HL-60 (cell line): ENCODE data around the gene POLR1G.
A peak's percentile ranks its signal among the peaks of the same experiment; 100 is the strongest.

Experiments
- DNase-seq, 2 experiments: peaks; one replicate each; pipeline ENCODE4 v3.0.0-alpha.2; 2010 to 2020; ENCODE audit warnings: low read depth in 1 of 2, low spot score in 1 of 2
- H3K27ac ChIP-seq: fragments of 250-450 bp; sonication (Bioruptor Pico); replicated peaks from 2 replicates; pipeline ENCODE4 v1.5.1; 2020; ENCODE audit warnings: mild to moderate bottlenecking, moderate library complexity
- H3K27me3 ChIP-seq: fragments of 250-450 bp; sonication (Bioruptor Pico); 2 replicates; pipeline ENCODE4 v1.5.1; 2021; ENCODE audit warnings: mild to moderate bottlenecking, moderate library complexity; ENCODE audit not compliant: insufficient read depth, poor library complexity, severe bottlenecking
- H3K4me3 ChIP-seq: replicated peaks from 2 replicates; pipeline ENCODE4 v1.5.1; 2011; ENCODE audit warnings: mild to moderate bottlenecking, control low read depth, low read length; ENCODE audit not compliant: insufficient read depth
- CTCF ChIP-seq: IDR thresholded peaks from one replicate; pipeline ENCODE4 v1.5.1; 2011; ENCODE audit warnings: low read length, control low read depth, inconsistent platforms; ENCODE audit not compliant: insufficient read depth
- GABPA ChIP-seq: IDR thresholded peaks from 2 replicates; pipeline ENCODE4 v1.6.1; 2012; ENCODE audit warnings: low read depth
- POLR2AphosphoS5 ChIP-seq: IDR thresholded peaks from 2 replicates; pipeline ENCODE4 v1.6.1; 2012; ENCODE audit warnings: low read depth
- REST ChIP-seq: IDR thresholded peaks from 2 replicates; pipeline ENCODE4 v1.6.1; 2012; ENCODE audit warnings: low read depth; ENCODE audit not compliant: insufficient replicate concordance
- SPI1 ChIP-seq: IDR thresholded peaks from 2 replicates; pipeline ENCODE4 v1.6.1; 2012; ENCODE audit warnings: low read depth, mild to moderate bottlenecking, borderline replicate concordance

The POLR1G gene

GRCh38 chr19:45417151-45417550 is 10.7 kb downstream of the POLR1G start:
- no peak overlapping the region for H3K4me3 ChIP-seq
- H3K27me3 ChIP-seq: no peaks in the 10 kb centered on the region
- TF ChIP-seq SPI1 (no peak), POLR2AphosphoS5 (no peak), REST (no peak), GABPA (no peak), CTCF (no peak)
- no peak for DNase-seq
- H3K27ac ChIP-seq: no peak overlapping the region

- TF ChIP-seq CTCF (no peak), POLR2AphosphoS5 (peak; percentile 62), GABPA (0 out of 2 replicates have a peak, but pooled peaks have one; percentile 35), SPI1 (peak; percentile 57), REST (no peak)
Observed at GRCh38 chr19:45418802-45419201, 12.4 kb downstream of the POLR1G start.

GRCh38 chr19:45419396-45419795 is 13.0 kb downstream of the POLR1G start:
- TF ChIP-seq REST (no peak), POLR2AphosphoS5 (peak; percentile 48), SPI1 (peak; percentile 95), GABPA (peak; percentile 59; the same call in 1 of the 2 replicates)
- peak; percentile 77 to 82 for DNase-seq
- Histone ChIP-seq H3K27ac (peak overlapping the region; percentile 73), H3K4me3 (no peak overlapping the region), H3K27me3 (no peaks in the 10 kb centered on the region)

More at GRCh38 chr19:45418802-45419201, 12.4 kb downstream of the POLR1G start:
- Histone ChIP-seq H3K4me3 (no peak overlapping the region), H3K27ac (peak overlapping the region; percentile 73), H3K27me3 (no peaks in the 10 kb centered on the region)
- DNase-seq: peak in 1 of 2 experiments; percentile 71
